Left ventricle myocardium inferior (tissue), 1 donor: Measurements from ENCODE around the gene COX4I1. TPM values are rescaled to one million over a fixed set of nuclear protein-coding genes. Genes with fewer than 3 reads are reported as not detected.

Experiments used
- DNase-seq: peaks from one replicate; pipeline ENCODE4 v3.0.0-alpha.2; 2020
- H3K27ac ChIP-seq: fragments of 200-600 bp; replicated peaks from 2 replicates; pipeline ENCODE4 v1.8.0; 2021
- H3K27me3 ChIP-seq: fragments of 200-600 bp; 2 replicates; pipeline ENCODE4 v1.8.0; 2021; ENCODE audit warnings: low read depth
- H3K36me3 ChIP-seq: fragments of 200-600 bp; 2 replicates; pipeline ENCODE4 v1.8.0; 2021
- H3K4me1 ChIP-seq: fragments of 200-600 bp; 2 replicates; pipeline ENCODE4 v1.8.0; 2021
- H3K4me3 ChIP-seq: fragments of 200-600 bp; 2 replicates; pipeline ENCODE4 v1.8.0; 2021; ENCODE audit warnings: mild to moderate bottlenecking, moderate library complexity
- H3K9me3 ChIP-seq: fragments of 200-600 bp; replicated peaks from 2 replicates; pipeline ENCODE4 v1.8.0; 2021
- CTCF ChIP-seq: fragments of 200-600 bp; IDR thresholded peaks from 2 replicates; pipeline ENCODE4 v1.8.0; 2021; ENCODE audit warnings: antibody characterized with exemption, mild to moderate bottlenecking, borderline replicate concordance
- intact Hi-C: fragments of 100-400 bp; cut with micrococcal nuclease; formaldehyde crosslinking; loops from one replicate; pipeline ENCODE4 v1.11.0; 2022
- total RNA-seq: library from RNA; stranded (reverse); fragmentation: NEBNext Ultra II Directional; extraction: Animal tissue kit (Norgen Biotek cat#: 25700); gene quantifications from one replicate; pipeline ENCODE4 v1.2.1, GENCODE V29; 2021
- donor health status: DM: no; HTN: yes; CAD: no; lungs with severe emphysema.

Gene COX4I1
- total RNA-seq, 1 donor from 2014 or later, result 1,881 TPM

GRCh38 chr16:85778873-85779272 lies 20.6 kb upstream of the COX4I1 start:
- Histone ChIP-seq H3K27me3 (no peaks in the 10 kb centered on the region), H3K9me3 (no peaks in the 10 kb centered on the region), H3K27ac (peak overlapping the region; percentile 12), H3K4me1 (peaks cover 11% of the 10 kb centered on the region), H3K4me3 (no peak overlapping the region), H3K36me3 (peaks cover 56% of the 10 kb centered on the region)
- intact Hi-C loops, result no loop called here
- TF ChIP-seq CTCF, result no peak
- DNase-seq, result no peak

- H3K36me3 ChIP-seq, result peaks cover 66% of the 10 kb centered on the region
- TF ChIP-seq CTCF, result no peak
These were observed 19.2 kb upstream of the COX4I1 start for GRCh38 chr16:85780281-85780680.

GRCh38 chr16:85781156-85781555 lies 18.3 kb upstream of the COX4I1 start:
- peaks cover 69% of the 10 kb centered on the region for H3K36me3 ChIP-seq
- no peak overlapping the region for H3K4me3 ChIP-seq
- no peaks in the 10 kb centered on the region for H3K9me3 ChIP-seq
- H3K27me3 ChIP-seq, result no peaks in the 10 kb centered on the region
- DNase-seq, result no peak
- H3K4me1 ChIP-seq, result peaks cover 11% of the 10 kb centered on the region
- intact Hi-C loops, result no loop called here
- no peak overlapping the region for H3K27ac ChIP-seq
- TF ChIP-seq CTCF, result no peak

More at GRCh38 chr16:85780281-85780680, 19.2 kb upstream of the COX4I1 start:
- intact Hi-C loops, result no loop called here
- H3K27ac ChIP-seq, result no peak overlapping the region
- no peak overlapping the region for H3K4me3 ChIP-seq
- peaks cover 11% of the 10 kb centered on the region for H3K4me1 ChIP-seq
- H3K9me3 ChIP-seq, result no peaks in the 10 kb centered on the region
- DNase-seq, result no peak
- no peaks in the 10 kb centered on the region for H3K27me3 ChIP-seq

GRCh38 chr16:85781695-85782370 lies 17.7 kb upstream of the COX4I1 start:
- Histone ChIP-seq H3K27ac (no peak overlapping the region), H3K9me3 (no peaks in the 10 kb centered on the region), H3K27me3 (no peaks in the 10 kb centered on the region), H3K36me3 (peaks cover 70% of the 10 kb centered on the region), H3K4me1 (peaks cover 11% of the 10 kb centered on the region), H3K4me3 (no peak overlapping the region)
- intact Hi-C loops, result no loop called here
- peak; percentile 63 for DNase-seq
- TF ChIP-seq CTCF, result no peak

- Histone ChIP-seq H3K36me3 (peaks cover 70% of the 10 kb centered on the region), H3K9me3 (no peaks in the 10 kb centered on the region)
- no peak for TF ChIP-seq CTCF
These were observed 17.0 kb upstream of the COX4I1 start for GRCh38 chr16:85782451-85782850.

More at GRCh38 chr16:85782451-85782850, 17.0 kb upstream of the COX4I1 start:
- no peaks in the 10 kb centered on the region for H3K27me3 ChIP-seq
- no peak overlapping the region for H3K27ac ChIP-seq
- no peak overlapping the region for H3K4me3 ChIP-seq
- H3K4me1 ChIP-seq, result peaks cover 11% of the 10 kb centered on the region
- intact Hi-C loops, result no loop called here
- no peak for DNase-seq
